Measurements from ENCODE around the gene SNX10.

The SNX10 gene

GRCh38 chr7:26337232-26337865, 45.7 kb downstream of the SNX10 start:
- no peak for DNase-seq (ENCODE audit: low spot score)

- DNase-seq (ENCODE audit: low spot score) = no peak
Observed at GRCh38 chr7:26340476-26341018, 48.9 kb downstream of the SNX10 start.

- DNase-seq (ENCODE audit: low spot score) = no peak
Observed at GRCh38 chr7:26343320-26343832, 51.7 kb downstream of the SNX10 start.

DNA sequence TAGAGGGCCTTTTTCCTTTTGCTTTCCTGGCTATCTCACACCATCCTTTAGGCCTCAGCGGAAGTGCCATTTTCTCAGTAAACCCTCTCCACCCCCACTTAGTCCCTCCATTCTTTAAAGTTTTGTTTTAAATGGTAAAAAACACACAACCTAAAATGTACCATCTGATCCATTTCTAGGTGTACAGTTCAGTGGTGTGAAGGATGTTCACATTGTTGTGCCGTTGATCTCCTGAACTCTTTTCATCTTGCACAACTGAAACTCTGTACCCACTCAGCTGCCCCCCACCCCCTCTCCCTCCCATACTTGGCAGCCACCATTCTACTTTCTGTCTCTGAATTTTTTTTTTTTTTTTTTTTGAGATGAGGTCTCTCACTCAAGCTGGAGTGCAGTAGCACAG, 52.2 kb downstream of the SNX10 start:
- no peak for DNase-seq (ENCODE audit: low spot score)

- DNase-seq (ENCODE audit: low spot score) = no peak
Observed at GRCh38 chr7:26345202-26345601, 53.5 kb downstream of the SNX10 start.

GRCh38 chr7:26345837-26346236, 54.2 kb downstream of the SNX10 start:
- no peak for DNase-seq (ENCODE audit: low spot score)

DNA sequence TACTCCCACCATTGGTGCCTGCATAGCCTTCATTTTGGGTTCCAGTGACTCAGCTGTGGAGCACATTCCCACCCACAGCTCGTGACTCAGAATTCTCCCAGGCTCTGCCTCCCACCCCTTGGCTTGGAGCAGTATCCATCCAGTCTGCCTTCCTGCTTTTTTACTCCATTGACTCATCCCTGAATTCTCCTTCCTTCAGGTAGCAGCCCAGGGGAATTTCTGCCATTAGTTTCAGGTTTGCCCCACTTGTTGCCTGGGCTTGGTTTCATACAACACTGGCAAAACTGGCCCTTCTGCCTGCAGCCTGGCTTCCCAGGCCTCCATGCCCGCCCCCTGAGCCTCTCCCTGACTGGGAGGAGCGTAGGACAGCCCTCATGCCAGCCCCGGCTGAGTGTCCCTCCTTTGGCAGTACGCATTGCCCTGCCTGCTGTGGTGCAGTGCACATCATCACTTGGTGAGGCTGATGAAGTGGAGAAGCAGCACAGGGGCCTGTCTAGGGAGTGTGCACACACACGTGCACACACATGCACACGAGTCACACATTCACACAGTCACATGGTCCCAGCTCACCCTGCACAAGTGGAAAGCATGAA, 55.0 kb downstream of the SNX10 start:
- DNase-seq (ENCODE audit: low spot score) = no peak

- no peak for DNase-seq (ENCODE audit: low spot score)
Observed at GRCh38 chr7:26348234-26348851, 56.7 kb downstream of the SNX10 start.

GRCh38 chr7:26349005-26349915, 57.6 kb downstream of the SNX10 start:
- DNase-seq (ENCODE audit: low spot score) = no peak

DNA sequence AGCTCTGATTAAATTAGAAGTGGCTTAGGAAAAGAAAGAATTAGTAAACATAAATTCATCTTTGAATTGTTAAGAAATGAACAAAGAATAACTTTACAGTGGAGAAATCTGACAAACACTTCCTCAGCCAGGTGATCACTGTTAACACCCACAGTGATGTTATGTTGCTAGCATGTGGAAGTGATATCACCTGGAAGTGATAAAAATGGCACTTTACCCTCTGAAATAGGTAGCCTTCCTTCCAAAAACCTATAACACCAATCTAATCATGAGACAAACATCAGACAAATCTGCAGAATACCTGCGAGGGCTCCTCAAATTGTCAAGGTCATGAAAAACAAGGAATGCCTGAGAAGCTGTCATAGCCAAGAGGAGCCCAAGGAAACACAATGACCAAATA, 59.5 kb downstream of the SNX10 start:
- no peak for DNase-seq (ENCODE audit: low spot score)

GRCh38 chr7:26356229-26356628, 64.6 kb downstream of the SNX10 start:
- no peak for DNase-seq (ENCODE audit: low spot score)

GRCh38 chr7:26356929-26357798, 65.5 kb downstream of the SNX10 start:
- no peak for DNase-seq (ENCODE audit: low spot score)

DNA sequence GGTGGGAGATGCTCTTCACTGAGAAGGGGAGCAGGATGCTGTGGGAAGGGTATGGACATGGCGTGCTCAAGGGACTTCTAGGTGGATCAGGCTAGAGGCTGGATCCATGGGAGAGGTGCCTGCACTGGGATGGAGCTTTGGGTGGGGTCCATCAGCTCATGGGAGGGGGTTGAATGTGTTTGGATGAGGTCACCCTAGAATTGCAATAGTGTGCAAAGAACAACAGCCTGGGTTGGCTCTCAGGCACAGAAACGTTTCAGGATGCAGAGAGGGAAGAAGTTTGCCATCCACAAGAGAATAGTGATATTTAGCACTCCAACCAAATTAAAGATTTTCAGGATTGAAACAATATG, 66.1 kb downstream of the SNX10 start:
- DNase-seq (ENCODE audit: low spot score) = no peak

- DNase-seq (ENCODE audit: low spot score) = no peak
Observed at GRCh38 chr7:26360650-26361049, 69.0 kb downstream of the SNX10 start.

DNA sequence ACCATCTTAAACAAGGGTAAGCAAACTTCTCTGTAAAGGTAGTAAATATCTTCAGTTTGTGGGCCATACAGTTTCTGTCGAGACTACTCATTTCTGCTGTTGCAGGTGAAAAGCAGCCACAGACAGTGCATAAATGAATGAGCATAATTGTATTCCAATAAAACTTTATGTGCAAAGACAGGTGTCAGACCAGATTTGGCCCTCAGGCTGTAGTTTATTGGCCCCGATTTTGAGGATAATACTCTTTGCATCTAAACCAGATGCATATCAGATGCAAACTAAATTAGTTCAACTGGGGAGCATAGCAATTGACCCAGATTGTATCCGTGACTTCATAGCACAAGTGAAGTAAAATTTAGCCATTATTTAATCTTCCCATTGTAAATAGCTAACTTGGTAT, 70.0 kb downstream of the SNX10 start:
- DNase-seq (ENCODE audit: low spot score) = no peak

GRCh38 chr7:26363465-26363864, 71.8 kb downstream of the SNX10 start:
- DNase-seq (ENCODE audit: low spot score) = no peak

- no peak for DNase-seq (ENCODE audit: low spot score)
Observed at GRCh38 chr7:26365077-26365900, 73.6 kb downstream of the SNX10 start.

GRCh38 chr7:26365901-26366275, 74.2 kb downstream of the SNX10 start:
- no peak for DNase-seq (ENCODE audit: low spot score)

DNA sequence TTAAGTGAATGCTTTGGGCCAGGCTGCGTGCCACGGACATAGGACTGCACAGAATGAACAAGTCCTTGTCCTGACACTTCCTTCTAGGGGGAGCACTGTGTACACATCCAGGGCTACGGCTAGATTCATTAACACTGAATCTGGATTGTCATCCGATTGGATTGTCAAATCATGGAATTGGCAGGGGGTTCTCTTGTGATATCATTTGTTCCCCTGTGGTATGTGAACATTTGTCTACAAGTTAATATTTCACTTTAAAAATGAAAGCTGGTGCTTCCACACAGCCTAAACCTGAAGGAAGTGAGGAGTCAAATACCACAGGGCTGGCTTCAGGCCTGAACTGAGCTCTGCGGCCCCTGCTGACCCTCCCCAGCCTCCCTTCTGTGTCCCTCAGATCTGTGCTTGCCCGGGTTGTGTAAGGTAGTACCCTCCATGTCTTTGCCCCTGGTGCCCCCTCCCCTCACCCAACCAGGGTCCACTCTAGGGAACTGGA, 75.6 kb downstream of the SNX10 start:
- no peak for DNase-seq (ENCODE audit: low spot score)

DNA sequence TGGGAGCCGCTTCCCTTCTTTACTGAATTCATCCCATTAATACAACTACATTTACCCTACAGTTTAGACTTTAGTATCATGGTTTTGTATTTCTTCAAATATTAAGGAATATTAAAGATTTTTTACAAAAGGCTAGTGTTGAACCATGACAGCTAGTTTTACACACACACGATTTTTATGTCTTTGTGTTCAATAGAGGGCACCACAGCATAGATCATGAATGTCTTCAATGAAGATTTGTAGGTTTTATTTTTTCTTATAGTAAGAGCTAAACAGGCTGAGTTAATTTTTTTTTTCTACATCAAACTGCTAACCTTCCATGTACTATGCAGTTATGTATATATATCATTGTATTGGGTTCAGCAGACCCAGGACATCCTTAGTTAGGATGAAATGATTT, 76.9 kb downstream of the SNX10 start:
- DNase-seq (ENCODE audit: low spot score) = no peak
